Spleen (tissue), 7 donors: ENCODE data around the gene KCNH3.

Experiments used
- POLR2A ChIP-seq, 3 donors: fragments of 450-650 bp; IDR thresholded peaks; one replicate each; pipeline ENCODE4 v1.5.1; 2017; ENCODE audit warnings: antibody characterized with exemption in 3 of 3, mild to moderate bottlenecking in 1 of 3
- POLR2AphosphoS5 ChIP-seq, 3 donors: sonication (generic); formaldehyde crosslinking; IDR thresholded peaks; one replicate each; pipeline ENCODE4 v1.5.1; 2017; ENCODE audit warnings: antibody characterized with exemption in 3 of 3
- TF ChIP-seq, protein P1 (sequence below), 11 experiments: fragments of 200-600 bp in 7 of 11; fragments of 450-650 bp in 4 of 11; sonication (generic) in 4 of 11; IDR thresholded peaks in 8 of 11; conservative IDR thresholded peaks in 3 of 11; 1 replicate in 7 of 11; 2 replicates in 4 of 11; pipeline versions ENCODE4 v1.4.0 to v1.8.0; 2016 to 2021; ENCODE audit warnings: antibody characterized with exemption in 11 of 11, inconsistent platforms in 4 of 11, mild to moderate bottlenecking in 1 of 11
- donor health status: DM: no; HTN: no; CAD: no; lungs with moderate emphysema.
- donor health status: DM: no; HTN: no; CAD: no.
- donor health status: DM: no; HTN: no; CAD: no.

DNA sequence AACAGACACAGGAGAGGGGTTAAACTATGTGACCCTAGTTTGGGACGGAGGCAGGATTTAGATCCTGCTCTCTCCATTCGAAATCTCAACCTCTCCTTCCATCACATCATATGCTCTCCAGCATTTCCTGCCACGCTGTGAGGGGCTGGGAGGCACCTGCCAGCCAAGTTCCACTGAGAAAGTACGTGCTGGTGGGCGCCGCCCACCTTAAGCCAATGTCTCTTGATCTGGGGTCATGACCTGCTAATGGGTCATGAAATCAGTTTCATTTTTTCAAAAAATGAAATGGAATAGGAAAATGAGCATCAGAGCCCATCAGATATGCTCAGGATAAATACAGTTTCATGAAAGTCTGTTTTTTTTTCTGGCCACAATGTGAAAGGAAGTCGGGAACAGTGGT is 21.9 kb downstream of the KCNH3 start:
- TF ChIP-seq, protein P1, sequence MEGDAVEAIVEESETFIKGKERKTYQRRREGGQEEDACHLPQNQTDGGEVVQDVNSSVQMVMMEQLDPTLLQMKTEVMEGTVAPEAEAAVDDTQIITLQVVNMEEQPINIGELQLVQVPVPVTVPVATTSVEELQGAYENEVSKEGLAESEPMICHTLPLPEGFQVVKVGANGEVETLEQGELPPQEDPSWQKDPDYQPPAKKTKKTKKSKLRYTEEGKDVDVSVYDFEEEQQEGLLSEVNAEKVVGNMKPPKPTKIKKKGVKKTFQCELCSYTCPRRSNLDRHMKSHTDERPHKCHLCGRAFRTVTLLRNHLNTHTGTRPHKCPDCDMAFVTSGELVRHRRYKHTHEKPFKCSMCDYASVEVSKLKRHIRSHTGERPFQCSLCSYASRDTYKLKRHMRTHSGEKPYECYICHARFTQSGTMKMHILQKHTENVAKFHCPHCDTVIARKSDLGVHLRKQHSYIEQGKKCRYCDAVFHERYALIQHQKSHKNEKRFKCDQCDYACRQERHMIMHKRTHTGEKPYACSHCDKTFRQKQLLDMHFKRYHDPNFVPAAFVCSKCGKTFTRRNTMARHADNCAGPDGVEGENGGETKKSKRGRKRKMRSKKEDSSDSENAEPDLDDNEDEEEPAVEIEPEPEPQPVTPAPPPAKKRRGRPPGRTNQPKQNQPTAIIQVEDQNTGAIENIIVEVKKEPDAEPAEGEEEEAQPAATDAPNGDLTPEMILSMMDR (IDR thresholded peaks at IDR 0.05 in 8 of 11, conservative IDR thresholded peaks at IDR 0.05 in 3 of 11) = no peak
- no peak for TF ChIP-seq POLR2A (IDR thresholded peaks at IDR 0.05)
- TF ChIP-seq POLR2AphosphoS5 (IDR thresholded peaks at IDR 0.05) = no peak
